Vein endothelial cell (primary cell): ENCODE results near the gene KRTAP27-1. TPM values are rescaled to one million over a fixed set of nuclear protein-coding genes. Genes with fewer than 3 reads are reported as not detected.

ENCODE experiments used
- small RNA-seq: library from RNA; depleted of rRNA; stranded (forward); fragments of <200 nt; gene quantifications from one replicate; pipeline ENCODE3, GENCODE V24; 2012
- total RNA-seq: library from RNA; depleted of rRNA; stranded (reverse); fragments of >200 nt; gene quantifications from 2 replicates; pipeline ENCODE4 v1.2.3, GENCODE V29; 2012

Gene KRTAP27-1
- not detected in 2 replicates for total RNA-seq

GRCh38 chr21:30337276-30337744, at the start of gene KRTAP27-1:
Gene KRTAP27-1, minus strand, starts transcription at chr21:30337694. Its CDS starts 26 bp downstream, at chr21:30337668.

GRCh38 chr21:30372139-30372770, 34.8 kb upstream of the KRTAP27-1 start, which contains the start of gene KRTAP13-2:
Gene KRTAP13-2, minus strand, starts transcription at chr21:30372271. Its CDS starts 58 bp downstream, at chr21:30372213.

DNA sequence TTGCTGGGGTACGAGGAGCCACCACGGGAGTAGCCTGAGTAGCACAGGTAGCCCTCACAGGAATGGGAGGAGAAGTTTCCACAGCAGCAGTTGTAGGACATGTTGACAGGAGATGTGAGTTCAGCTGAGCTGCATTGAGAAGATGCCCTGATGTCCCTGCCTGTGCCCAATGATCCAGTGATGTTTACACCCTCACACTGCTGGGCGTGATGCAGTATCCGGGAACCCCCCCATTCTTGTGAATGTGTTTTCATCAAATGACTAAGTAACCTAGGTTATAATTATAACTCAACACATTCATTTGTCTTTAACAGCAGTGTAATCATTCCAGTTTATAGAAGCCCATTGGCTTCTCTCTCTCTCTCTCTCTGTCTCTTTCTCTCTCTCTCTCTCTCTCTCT, 11.0 kb upstream of the KRTAP27-1 start, which contains the start of gene KRTAP23-1:
Gene KRTAP23-1, minus strand, starts transcription at position 101 of the 400 bp plus-strand sequence. Its CDS starts 0 bp downstream, at position 101.

GRCh38 chr21:30320215-30320614, 17.3 kb downstream of the KRTAP27-1 start, which contains the start of gene KRTAP26-1:
Gene KRTAP26-1, minus strand, starts transcription at chr21:30320315. Its CDS starts 280 bp downstream, at chr21:30320035.

GRCh38 chr21:30289215-30289614, 48.3 kb downstream of the KRTAP27-1 start, which contains the start of gene KRTAP25-1:
Gene KRTAP25-1, minus strand, starts transcription at chr21:30289514. Its CDS starts 24 bp downstream, at chr21:30289490.

Small RNA genes within 50 kb of the gene (small RNA-seq; reads per million reads assigned to genes)
- not detected for gene KRTAP23-1
- not detected for gene MIR4327

Other genes starting within 250 kb of the KRTAP27-1 start
- not detected in 2 replicates for gene CLDN17, start 170.9 kb downstream of the KRTAP27-1 start, total RNA-seq
- gene CLDN8, start 121.6 kb downstream of the KRTAP27-1 start, total RNA-seq, result not detected in 2 replicates
- gene KRTAP24-1, start 54.7 kb downstream of the KRTAP27-1 start, total RNA-seq, result not detected in 2 replicates
- not detected in 2 replicates for gene KRTAP25-1, start 48.2 kb downstream of the KRTAP27-1 start, total RNA-seq
- not detected in 2 replicates for gene KRTAP26-1, start 17.4 kb downstream of the KRTAP27-1 start, total RNA-seq
- not detected in 2 replicates for gene KRTAP23-1, start 10.9 kb upstream of the KRTAP27-1 start, total RNA-seq
- not detected in 2 replicates for gene KRTAP13-2, start 34.6 kb upstream of the KRTAP27-1 start, total RNA-seq
- gene KRTAP13-1, start 58.3 kb upstream of the KRTAP27-1 start, total RNA-seq, result not detected in 2 replicates
- not detected in 2 replicates for gene KRTAP13-3, start 88.2 kb upstream of the KRTAP27-1 start, total RNA-seq
- gene KRTAP13-4, start 92.5 kb upstream of the KRTAP27-1 start, total RNA-seq, result not detected in 2 replicates
- gene KRTAP15-1, start 102.6 kb upstream of the KRTAP27-1 start, total RNA-seq, result not detected in 2 replicates
- gene KRTAP19-1, start 142.7 kb upstream of the KRTAP27-1 start, total RNA-seq, result not detected in 2 replicates
- not detected in 2 replicates for gene KRTAP19-2, start 149.7 kb upstream of the KRTAP27-1 start, total RNA-seq
- gene KRTAP19-3, start 154.3 kb upstream of the KRTAP27-1 start, total RNA-seq, result not detected in 2 replicates
- not detected in 2 replicates for gene KRTAP19-4, start 159.5 kb upstream of the KRTAP27-1 start, total RNA-seq
- gene KRTAP19-5, start 164.4 kb upstream of the KRTAP27-1 start, total RNA-seq, result not detected in 2 replicates
- not detected in 2 replicates for gene KRTAP19-6, start 204.2 kb upstream of the KRTAP27-1 start, total RNA-seq
- gene KRTAP19-7, start 223.6 kb upstream of the KRTAP27-1 start, total RNA-seq, result not detected in 2 replicates